Uterus (tissue), 4 donors: ENCODE data around the gene DPP6. TPM values are rescaled to one million over a fixed set of nuclear protein-coding genes. Genes with fewer than 3 reads are reported as not detected.
"Not testable (repeated sequence)": the region's sequence is repeated elsewhere in the genome, so short reads cannot be mapped to it uniquely, and the experiment has no call there.

Experiments used
- DNase-seq, 2 donors: peaks; one replicate each; pipeline ENCODE4 v3.0.0-alpha.2; 2019 to 2020
- H3K27ac ChIP-seq, 2 donors: fragments of 200-600 bp; sonication (generic); 1 replicate in 1 of 2; 2 replicates in 1 of 2; pipeline ENCODE4 v1.5.1; 2016 to 2018
- H3K27me3 ChIP-seq, 2 donors: fragments of 200-600 bp; sonication (generic); one replicate each; pipeline ENCODE4 v1.5.1; 2018 to 2019; ENCODE audit warnings: control low read depth in 1 of 2
- H3K36me3 ChIP-seq, 2 donors: fragments of 200-600 bp; sonication (generic); one replicate each; pipeline ENCODE4 v1.5.1; 2019; ENCODE audit warnings: control low read depth in 1 of 2
- H3K4me1 ChIP-seq, 2 donors: fragments of 200-600 bp; sonication (generic); one replicate each; pipeline ENCODE4 v1.5.1; 2018 to 2019; ENCODE audit warnings: control low read depth in 1 of 2
- H3K4me3 ChIP-seq, 2 donors: fragments of 200-600 bp; sonication (generic); 1 replicate in 1 of 2; 2 replicates in 1 of 2; pipeline ENCODE4 v1.5.1; 2018 to 2019; ENCODE audit warnings: mild to moderate bottlenecking in 1 of 2
- H3K9me3 ChIP-seq, 2 donors: fragments of 200-600 bp; sonication (generic); one replicate each; pipeline ENCODE4 v1.5.1; 2019; ENCODE audit warnings: control low read depth in 1 of 2
- CTCF ChIP-seq, 4 experiments: fragments of 200-600 bp in 2 of 4; fragments of 450-650 bp in 2 of 4; sonication (generic) in 2 of 4; IDR thresholded peaks; one replicate each; pipeline ENCODE4 v1.5.1; 2016 to 2019; ENCODE audit warnings: antibody characterized with exemption in 4 of 4, mild to moderate bottlenecking in 2 of 4, moderate library complexity in 1 of 4
- intact Hi-C: fragments of 100-400 bp; cut with DNase I; formaldehyde crosslinking; loops from one replicate; pipeline ENCODE4 v1.15.1; 2023; ENCODE audit warnings: low total_unique reads
- total RNA-seq, 4 donors: library from RNA; depleted of rRNA in 3 of 4; stranded (reverse); fragments of >200 nt in 3 of 4; gene quantifications; one replicate each; pipeline versions ENCODE4 v1.1.0 to v1.2.4, GENCODE V29; 2014 to 2023
- donor health status: DM: yes; HTN: yes; CAD: no.

The DPP6 gene
- total RNA-seq, 4 donors from 2014 or later: 4.1 to 107 (median 42.7) TPM

GRCh38 chr7:154039466-154040165 lies 12.6 kb upstream of the DPP6 start:
- intact Hi-C loops, H3K4me1 ChIP-seq, H3K27ac ChIP-seq, H3K36me3 ChIP-seq, H3K4me3 ChIP-seq, H3K27me3 ChIP-seq, H3K9me3 ChIP-seq: not testable (repeated sequence)
- peak in 1 of 4 experiments; percentile 9 for TF ChIP-seq CTCF (IDR thresholded peaks at IDR 0.05)
- peak; percentile 47 to 58 for DNase-seq

GRCh38 chr7:154050394-154050793 lies 1.8 kb upstream of the DPP6 start:
- intact Hi-C loops, H3K27ac ChIP-seq, DNase-seq, H3K27me3 ChIP-seq, H3K4me1 ChIP-seq, H3K9me3 ChIP-seq, H3K4me3 ChIP-seq, H3K36me3 ChIP-seq: not testable (repeated sequence)

GRCh38 chr7:154051006-154051642 lies 1.1 kb upstream of the DPP6 start:
- H3K4me1 ChIP-seq, H3K9me3 ChIP-seq, intact Hi-C loops: not testable (repeated sequence)

GRCh38 chr7:154052530-154053252 lies 493 bp downstream of the DPP6 start:
- intact Hi-C loops, H3K27me3 ChIP-seq, DNase-seq, H3K4me1 ChIP-seq, H3K9me3 ChIP-seq, H3K36me3 ChIP-seq, H3K27ac ChIP-seq: not testable (repeated sequence)
- H3K4me3 ChIP-seq: peak overlapping the region in 1 of 2 donors; percentile 33

More at GRCh38 chr7:154051006-154051642, 1.1 kb upstream of the DPP6 start:
- DNase-seq, H3K27me3 ChIP-seq, H3K36me3 ChIP-seq, H3K27ac ChIP-seq: not testable (repeated sequence)
- H3K4me3 ChIP-seq: peak overlapping the region; percentile 15 to 33

GRCh38 chr7:154053466-154054312 lies 1.5 kb downstream of the DPP6 start:
- H3K27me3 ChIP-seq, H3K36me3 ChIP-seq, H3K4me3 ChIP-seq, H3K4me1 ChIP-seq, H3K27ac ChIP-seq, DNase-seq, H3K9me3 ChIP-seq, intact Hi-C loops: not testable (repeated sequence)

- intact Hi-C loops, H3K27me3 ChIP-seq, H3K4me3 ChIP-seq, H3K4me1 ChIP-seq, H3K36me3 ChIP-seq, DNase-seq, H3K27ac ChIP-seq, H3K9me3 ChIP-seq: not testable (repeated sequence)
Observed at GRCh38 chr7:154054664-154055063, 2.5 kb downstream of the DPP6 start.

- H3K36me3 ChIP-seq, H3K4me1 ChIP-seq, intact Hi-C loops, H3K9me3 ChIP-seq, H3K27ac ChIP-seq, H3K4me3 ChIP-seq, H3K27me3 ChIP-seq: not testable (repeated sequence)
- DNase-seq: peak; percentile 36 to 62
Observed at GRCh38 chr7:154055491-154056106, 3.4 kb downstream of the DPP6 start.

- H3K9me3 ChIP-seq, H3K4me1 ChIP-seq, H3K27me3 ChIP-seq, DNase-seq, H3K36me3 ChIP-seq, H3K4me3 ChIP-seq, intact Hi-C loops, H3K27ac ChIP-seq: not testable (repeated sequence)
Observed at GRCh38 chr7:154058783-154059182, 6.6 kb downstream of the DPP6 start.

GRCh38 chr7:154060551-154060950 lies 8.4 kb downstream of the DPP6 start:
- intact Hi-C loops, DNase-seq, H3K4me1 ChIP-seq, H3K36me3 ChIP-seq, H3K4me3 ChIP-seq, H3K27ac ChIP-seq, H3K27me3 ChIP-seq, H3K9me3 ChIP-seq: not testable (repeated sequence)
